AG20443 (cell line): ENCODE results near the gene ABCB6.

Experiments used
- DNase-seq: peaks from one replicate; pipeline ENCODE4 v3.0.0; 2012; ENCODE audit warnings: low spot score, mixed read lengths

ABCB6 gene

GRCh38 chr2:219184121-219184520, 34.6 kb downstream of the ABCB6 start:
- DNase-seq: no peak

GRCh38 chr2:219183151-219183772, 35.5 kb downstream of the ABCB6 start:
- no peak for DNase-seq

GRCh38 chr2:219182331-219183150, 36.2 kb downstream of the ABCB6 start:
- no peak for DNase-seq

- DNase-seq: no peak
These were observed 37.2 kb downstream of the ABCB6 start for GRCh38 chr2:219181531-219181930.

- DNase-seq: no peak
These were observed 37.8 kb downstream of the ABCB6 start for GRCh38 chr2:219180961-219181360.

GRCh38 chr2:219179601-219180465, 38.9 kb downstream of the ABCB6 start:
- no peak for DNase-seq

- peak; percentile 62 for DNase-seq
These were observed 40.2 kb downstream of the ABCB6 start for GRCh38 chr2:219178377-219179175.

- DNase-seq: peak; percentile 100
These were observed 41.0 kb downstream of the ABCB6 start, which contains the start of gene RETREG2 for GRCh38 chr2:219177552-219178376. TSS of gene RETREG2 (plus strand) at chr2:219178275. CDS start at chr2:219178353, 78 bp downstream.

- DNase-seq: peak; percentile 90
These were observed 41.8 kb downstream of the ABCB6 start, which contains the start of gene CNPPD1 for GRCh38 chr2:219176818-219177551. TSS of gene CNPPD1 (minus strand) at chr2:219176925. CDS start at chr2:219176828, 97 bp downstream.

GRCh38 chr2:219175928-219176817, 42.6 kb downstream of the ABCB6 start:
- peak; percentile 41 for DNase-seq

GRCh38 chr2:219175486-219175885, 43.3 kb downstream of the ABCB6 start:
- DNase-seq: no peak

- no peak for DNase-seq
These were observed 44.0 kb downstream of the ABCB6 start for GRCh38 chr2:219174801-219175200.

GRCh38 chr2:219174146-219174545, 44.6 kb downstream of the ABCB6 start:
- DNase-seq: no peak

- DNase-seq: no peak
These were observed 45.6 kb downstream of the ABCB6 start for GRCh38 chr2:219173176-219173575.

GRCh38 chr2:219172231-219173154, 46.3 kb downstream of the ABCB6 start:
- DNase-seq: no peak

GRCh38 chr2:219171231-219171651, 47.5 kb downstream of the ABCB6 start:
- DNase-seq: peak; percentile 86

GRCh38 chr2:219169930-219170654, 48.7 kb downstream of the ABCB6 start, which contains the start of gene SLC23A3:
TSS of gene SLC23A3 (minus strand) at chr2:219170029. CDS start at chr2:219169984, 45 bp downstream.
- DNase-seq: no peak
